A549 (cell line): ENCODE results near the gene WNT7A. TPM values are rescaled to one million over a fixed set of nuclear protein-coding genes. Genes with fewer than 3 reads are reported as not detected.

Source experiments
- ATAC-seq, 2 experiments: fragments of 200-7000 bp in 1 of 2; fragments of >200 bp in 1 of 2; cut with Nextera tagmentation in 1 of 2; cut with Tn5 transposase in 1 of 2; 3 replicates each; pipeline versions ENCODE4 v1.8.0 to v1.9.1; 2018 to 2020; ENCODE audit warnings: mild to moderate bottlenecking in 1 of 2, moderate library complexity in 1 of 2
- CTCF ChIA-PET: fragments of 300-600 bp; sonication (Branson Sonifier 250); formaldehyde crosslinking; extraction: SDS; loops from one replicate; lab custom pipeline; 2021; ENCODE audit warnings: antibody characterized with exemption, inconsistent platforms; lab: Yijun Ruan, JAX
- POLR2A ChIA-PET: fragments of 350-600 bp; formaldehyde crosslinking; extraction: SDS; loops from one replicate; lab custom pipeline; 2021; ENCODE audit warnings: antibody characterized with exemption, inconsistent platforms; lab: Yijun Ruan, JAX
- DNase-seq, 2 experiments: peaks; one replicate each; pipeline versions ENCODE4 v3.0.0 to v3.0.0-alpha.2; 2011 to 2016; ENCODE audit warnings: low read depth in 1 of 2, low spot score in 1 of 2
- FAIRE-seq: peaks from 2 replicates; lab custom pipeline; 2011; peaks lifted over from hg19 to GRCh38; lab: Jason Lieb, UNC
- H3K27ac ChIP-seq, 2 experiments: fragments of >200 bp; sonication (Bioruptor Twin); formaldehyde crosslinking; 3 replicates each; pipeline ENCODE4 v1.5.1; 2016 to 2017
- H3K4me1 ChIP-seq: fragments of >200 bp; sonication (Bioruptor Twin); formaldehyde crosslinking; 3 replicates; pipeline ENCODE4 v1.6.1; 2016
- H3K4me2 ChIP-seq: fragments of >200 bp; sonication (Bioruptor Twin); formaldehyde crosslinking; 3 replicates; pipeline ENCODE4 v1.6.1; 2016
- H3K4me3 ChIP-seq: fragments of >200 bp; sonication (Bioruptor Twin); formaldehyde crosslinking; 3 replicates; pipeline ENCODE4 v1.5.1; 2016
- H3K9me3 ChIP-seq: fragments of >200 bp; sonication (Bioruptor Twin); formaldehyde crosslinking; 3 replicates; pipeline ENCODE4 v1.6.1; 2016
- CBX8 ChIP-seq: fragments of 200-600 bp; sonication (generic); IDR thresholded peaks from 2 replicates; pipeline ENCODE4 v1.6.1; 2016
- CEBPB ChIP-seq, 2 experiments: fragments of >200 bp in 1 of 2; sonication (Bioruptor Twin) in 1 of 2; formaldehyde crosslinking in 1 of 2; IDR thresholded peaks; 2 replicates each; pipeline ENCODE4 v1.6.1; 2012 to 2016
- CHD2 ChIP-seq: fragments of 150-350 bp; IDR thresholded peaks from 2 replicates; pipeline ENCODE4 v1.6.1; 2014; ENCODE audit warnings: low read length; ENCODE audit not compliant: partially characterized antibody
- EHMT2 ChIP-seq: fragments of 200-600 bp; sonication (generic); IDR thresholded peaks from 2 replicates; pipeline ENCODE4 v1.6.1; 2016; ENCODE audit warnings: antibody characterized with exemption, low read depth, mild to moderate bottlenecking, moderate library complexity
- EP300 ChIP-seq, 2 experiments: fragments of >200 bp; sonication (Bioruptor Twin); formaldehyde crosslinking; IDR thresholded peaks; 2 replicates in 1 of 2; 3 replicates in 1 of 2; pipeline ENCODE4 v1.6.1; 2016 to 2017
- FOSL2 ChIP-seq, 2 experiments: fragments of 450-650 bp in 1 of 2; fragments of >200 bp in 1 of 2; sonication (Bioruptor Twin) in 1 of 2; formaldehyde crosslinking; IDR thresholded peaks; 2 replicates each; pipeline versions ENCODE4 v1.5.0 to v1.6.1; 2016 to 2020; ENCODE audit warnings: mild to moderate bottlenecking in 1 of 2, moderate library complexity in 1 of 2
- HDAC2 ChIP-seq: fragments of 200-600 bp; sonication (generic); IDR thresholded peaks from 2 replicates; pipeline ENCODE4 v1.6.1; 2016
- KDM1A ChIP-seq: fragments of 200-600 bp; sonication (generic); IDR thresholded peaks from 2 replicates; pipeline ENCODE4 v1.6.1; 2016; ENCODE audit warnings: low read depth, mild to moderate bottlenecking
- KDM5A ChIP-seq: fragments of 200-600 bp; sonication (generic); IDR thresholded peaks from 2 replicates; pipeline ENCODE4 v1.6.1; 2016; ENCODE audit warnings: antibody characterized with exemption, mild to moderate bottlenecking
- MAFK ChIP-seq: fragments of 450-650 bp; IDR thresholded peaks from 2 replicates; pipeline ENCODE4 v1.6.1; 2014; ENCODE audit not compliant: partially characterized antibody
- MAZ ChIP-seq: fragments of 150-350 bp; IDR thresholded peaks from 2 replicates; pipeline ENCODE4 v1.6.1; 2014; ENCODE audit warnings: antibody characterized with exemption, low read depth, low read length, borderline replicate concordance
- NR3C1 ChIP-seq: fragments of >200 bp; sonication (Bioruptor Twin); formaldehyde crosslinking; IDR thresholded peaks from 3 replicates; pipeline ENCODE4 v1.6.1; 2017
- PHF8 ChIP-seq: fragments of 200-600 bp; sonication (generic); IDR thresholded peaks from 2 replicates; pipeline ENCODE4 v1.6.1; 2016; ENCODE audit warnings: low read depth, mild to moderate bottlenecking, antibody characterized with exemption, moderate library complexity, borderline replicate concordance
- RCOR1 ChIP-seq: fragments of 150-350 bp; IDR thresholded peaks from 2 replicates; pipeline ENCODE4 v1.6.1; 2014; ENCODE audit warnings: antibody characterized with exemption, low read length, low read depth
- RFX5 ChIP-seq: fragments of 450-650 bp; IDR thresholded peaks from 2 replicates; pipeline ENCODE4 v1.7.1; 2014; ENCODE audit warnings: antibody characterized with exemption, mild to moderate bottlenecking, moderate library complexity
- RNF2 ChIP-seq: fragments of 200-600 bp; sonication (generic); IDR thresholded peaks from 2 replicates; pipeline ENCODE4 v1.6.1; 2016; ENCODE audit warnings: low read depth, mild to moderate bottlenecking, antibody characterized with exemption, moderate library complexity, borderline replicate concordance
- ZNF302 ChIP-seq: fragments of 250-450 bp; sonication (Bioruptor Pico); IDR thresholded peaks from 2 replicates; pipeline ENCODE4 v1.9.0; 2021; ENCODE audit warnings: inconsistent platforms, mild to moderate bottlenecking, moderate library complexity
- ZSCAN20 ChIP-seq: fragments of 250-450 bp; sonication (Bioruptor Pico); IDR thresholded peaks from 2 replicates; pipeline ENCODE4 v1.8.0; 2022; ENCODE audit warnings: mild to moderate bottlenecking, moderate library complexity
- WGBS: methylation state at CpG from one replicate; pipeline ENCODE4 v1.1.6; 2017; ENCODE audit errors: missing lambda C conversion rate; 5-methylcytosine and 5-hydroxymethylcytosine counted together
- polyA plus RNA-seq, 4 experiments: library from polyadenylated mRNA; depleted of rRNA in 3 of 4; stranded (reverse); fragments of >200 nt; fragmentation: RNase III in 1 of 4; extraction: RNeasy Plus Mini Kit Qiagen cat#74134 plus additional on column Dnase treatment in 1 of 4; gene quantifications; 2 replicates in 3 of 4; 3 replicates in 1 of 4; pipeline ENCODE4 v1.2.3, GENCODE V29; 2011 to 2017
- TF ChIP-seq, protein P1 (sequence below): fragments of >200 bp; sonication (Bioruptor Twin); formaldehyde crosslinking; IDR thresholded peaks from 3 replicates; pipeline ENCODE4 v1.6.1; 2016
- TF ChIP-seq, protein P2 (sequence below): fragments of >200 bp; sonication (Bioruptor Twin); formaldehyde crosslinking; IDR thresholded peaks from 3 replicates; pipeline ENCODE4 v1.5.1; 2016

The WNT7A gene
- polyA plus RNA-seq, 2 of the 4 experiments (the other 2 are of a cell fraction): 0.03 TPM

DNA sequence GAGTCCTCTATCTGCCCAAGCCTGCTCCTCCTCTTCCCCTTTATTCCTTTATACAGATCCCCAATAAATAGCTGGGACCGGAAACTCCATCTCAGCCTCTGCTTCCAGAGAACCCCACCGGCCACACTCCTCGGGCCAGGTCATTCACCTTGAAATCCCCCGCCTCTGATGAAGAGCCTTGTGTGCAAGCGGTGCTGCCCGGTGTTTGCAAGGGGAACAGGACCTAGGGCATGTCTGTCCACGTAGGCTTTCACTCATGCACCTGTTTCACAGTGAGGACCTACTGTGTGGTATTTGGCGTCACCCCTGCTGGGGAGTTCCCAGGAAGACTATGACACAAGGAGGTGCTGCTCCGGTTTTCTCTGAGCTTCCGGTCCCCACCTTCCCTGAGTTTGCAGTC, 54.0 kb downstream of the WNT7A start:
- Histone ChIP-seq H3K4me2 (no peak overlapping the region), H3K4me1 (no peaks in the 10 kb centered on the region), H3K4me3 (no peak overlapping the region), H3K27ac (no peak overlapping the region), H3K9me3 (no peaks in the 10 kb centered on the region; the same call in 2 of the 3 replicates)
- ATAC-seq (no peak), FAIRE-seq (no peak), DNase-seq (no peak)
- ChIA-PET POLR2A (no interaction called here), CTCF (interaction anchor here (1.5 kb wide), 1 partner anchor 54 kb away, joined by 3 read pairs; the partner anchor contains the start of gene WNT7A)
- WGBS: 84% methylated on average over 8 of the region's 10 CpGs
- TF ChIP-seq EP300 (IDR thresholded peaks at IDR 0.05) (no peak), KDM1A (no peak), NR3C1 (no peak), CHD2 (no peak), CBX8 (no peak), CEBPB (IDR thresholded peaks at IDR 0.05) (no peak)

DNA sequence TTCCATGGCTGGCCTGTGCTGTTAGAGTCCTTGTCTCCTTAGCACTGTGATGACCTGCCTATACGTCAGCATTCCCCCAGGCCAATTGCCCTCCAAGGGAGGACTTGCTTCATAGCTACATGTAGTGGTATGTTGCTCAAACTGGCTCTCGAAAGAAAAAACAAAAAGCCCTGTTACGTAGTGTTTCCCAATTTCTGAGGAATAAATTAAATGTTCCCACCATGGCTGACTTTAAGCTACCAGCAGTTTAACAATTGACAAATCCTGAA, 54.6 kb downstream of the WNT7A start:
- no peak overlapping the region for H3K4me2 ChIP-seq
- 63% methylated on average over 3 of the region's 3 CpGs for WGBS
- TF ChIP-seq RNF2 (no peak), MAZ (no peak), KDM5A (no peak), RFX5 (no peak), ZNF302 (CRISPR knock-in tag) (no peak), ZSCAN20 (CRISPR knock-in tag) (no peak), EHMT2 (no peak), HDAC2 (no peak), FOSL2 (IDR thresholded peaks at IDR 0.05) (no peak), FOSL2 (CRISPR knock-in tag; IDR thresholded peaks at IDR 0.05) (no peak), RCOR1 (no peak)
- TF ChIP-seq, protein P1, sequence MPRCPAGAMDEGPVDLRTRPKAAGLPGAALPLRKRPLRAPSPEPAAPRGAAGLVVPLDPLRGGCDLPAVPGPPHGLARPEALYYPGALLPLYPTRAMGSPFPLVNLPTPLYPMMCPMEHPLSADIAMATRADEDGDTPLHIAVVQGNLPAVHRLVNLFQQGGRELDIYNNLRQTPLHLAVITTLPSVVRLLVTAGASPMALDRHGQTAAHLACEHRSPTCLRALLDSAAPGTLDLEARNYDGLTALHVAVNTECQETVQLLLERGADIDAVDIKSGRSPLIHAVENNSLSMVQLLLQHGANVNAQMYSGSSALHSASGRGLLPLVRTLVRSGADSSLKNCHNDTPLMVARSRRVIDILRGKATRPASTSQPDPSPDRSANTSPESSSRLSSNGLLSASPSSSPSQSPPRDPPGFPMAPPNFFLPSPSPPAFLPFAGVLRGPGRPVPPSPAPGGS: no peak
- TF ChIP-seq, protein P2, sequence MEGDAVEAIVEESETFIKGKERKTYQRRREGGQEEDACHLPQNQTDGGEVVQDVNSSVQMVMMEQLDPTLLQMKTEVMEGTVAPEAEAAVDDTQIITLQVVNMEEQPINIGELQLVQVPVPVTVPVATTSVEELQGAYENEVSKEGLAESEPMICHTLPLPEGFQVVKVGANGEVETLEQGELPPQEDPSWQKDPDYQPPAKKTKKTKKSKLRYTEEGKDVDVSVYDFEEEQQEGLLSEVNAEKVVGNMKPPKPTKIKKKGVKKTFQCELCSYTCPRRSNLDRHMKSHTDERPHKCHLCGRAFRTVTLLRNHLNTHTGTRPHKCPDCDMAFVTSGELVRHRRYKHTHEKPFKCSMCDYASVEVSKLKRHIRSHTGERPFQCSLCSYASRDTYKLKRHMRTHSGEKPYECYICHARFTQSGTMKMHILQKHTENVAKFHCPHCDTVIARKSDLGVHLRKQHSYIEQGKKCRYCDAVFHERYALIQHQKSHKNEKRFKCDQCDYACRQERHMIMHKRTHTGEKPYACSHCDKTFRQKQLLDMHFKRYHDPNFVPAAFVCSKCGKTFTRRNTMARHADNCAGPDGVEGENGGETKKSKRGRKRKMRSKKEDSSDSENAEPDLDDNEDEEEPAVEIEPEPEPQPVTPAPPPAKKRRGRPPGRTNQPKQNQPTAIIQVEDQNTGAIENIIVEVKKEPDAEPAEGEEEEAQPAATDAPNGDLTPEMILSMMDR: no peak
- TF ChIP-seq, all 56 proteins: peak for 0
- POLR2A ChIA-PET: no interaction called here
- no peaks in the 10 kb centered on the region; the same call in 2 of the 3 replicates for H3K9me3 ChIP-seq
- no peak for ATAC-seq
- no peak overlapping the region for H3K4me3 ChIP-seq
- H3K4me1 ChIP-seq: no peaks in the 10 kb centered on the region
- no peak for FAIRE-seq
- no peak overlapping the region for H3K27ac ChIP-seq
- CTCF ChIA-PET: interaction anchor here (1.5 kb wide), 1 partner anchor 55 kb away, joined by 3 read pairs; the partner anchor contains the start of gene WNT7A
- no peak for DNase-seq

DNA sequence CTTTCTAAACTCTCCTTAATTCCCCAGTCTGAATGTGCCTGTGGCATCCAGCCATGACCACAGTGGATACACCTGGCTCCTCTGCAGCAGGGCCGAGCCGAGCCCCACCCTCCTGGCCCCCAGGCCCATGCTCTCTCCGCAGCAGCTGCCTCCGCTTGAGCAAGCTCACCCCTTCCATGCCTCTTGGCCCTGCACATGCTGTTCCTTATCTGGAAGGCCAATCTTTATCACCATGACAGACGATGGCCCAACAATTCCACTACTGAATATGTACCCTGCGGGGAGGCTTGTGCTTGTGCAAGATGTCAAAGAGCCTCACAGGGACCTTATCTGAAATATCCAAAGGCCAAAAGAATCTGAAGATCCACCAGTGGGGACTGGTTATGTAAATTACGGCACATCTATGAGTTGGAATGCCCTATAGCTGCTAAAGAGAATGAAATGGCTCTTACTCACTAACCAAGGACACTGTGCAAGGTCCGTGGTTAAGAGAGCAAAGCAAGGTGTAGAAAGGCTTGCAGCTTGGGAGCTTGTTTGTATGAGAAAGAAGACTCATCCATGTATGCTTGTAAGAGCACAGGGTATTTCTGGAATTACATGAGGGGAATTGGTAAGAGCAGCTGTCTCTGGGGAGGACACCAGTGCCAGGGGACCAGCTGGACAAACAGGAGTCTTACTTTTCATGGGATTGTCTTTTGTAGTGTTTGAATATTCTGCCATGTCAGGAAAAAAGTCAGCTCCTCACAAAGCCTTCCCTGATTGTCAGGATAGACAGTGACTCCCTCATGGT, 55.2 kb downstream of the WNT7A start:
- H3K27ac ChIP-seq: no peak overlapping the region
- no peak overlapping the region for H3K4me3 ChIP-seq
- 50% methylated on average over 8 of the region's 8 CpGs for WGBS
- CTCF ChIA-PET: interaction anchor here (1.1 to 1.5 kb wide), 2 partner anchors 10 to 56 kb away, joined by 3 read pairs; partner anchors contain the start of gene WNT7A
- TF ChIP-seq MAFK: peak; percentile 54
- TF ChIP-seq PHF8: no peak
- TF ChIP-seq, all 56 proteins: peak for 1
- Histone ChIP-seq H3K4me2 (no peak overlapping the region), H3K4me1 (no peaks in the 10 kb centered on the region), H3K9me3 (no peaks in the 10 kb centered on the region; the same call in 2 of the 3 replicates)
- POLR2A ChIA-PET: no interaction called here
- DNase-seq: no peak
- no peak for FAIRE-seq
- no peak for ATAC-seq
